ENCODE measurements around the gene NPBWR2. TPM values are rescaled to one million over a fixed set of nuclear protein-coding genes. Genes with fewer than 3 reads are reported as not detected.
A peak's percentile ranks its signal among the peaks of the same experiment; 100 is the strongest.

Gene NPBWR2
- total RNA-seq, 1 donor from 2014 or later, result not detected

- DNase-seq (ENCODE audit: low spot score), result peak; percentile 86
- peak; percentile 59 for ATAC-seq
- intact Hi-C loops (cut with DNase I), result no loop called here
Observed at GRCh38 chr20:64079273-64080012, 27.9 kb downstream of the NPBWR2 start, which contains the start of gene RGS19. Gene RGS19 (minus strand): TSS chr20:64079518. CDS start chr20:64076886, 2,632 bp downstream.

GRCh38 chr20:64078934-64079272, 28.5 kb downstream of the NPBWR2 start:
- intact Hi-C loops (cut with DNase I), result loop anchor here (1.0 kb wide), 1 partner anchor 32 kb away; no protein-coding TSS in a partner anchor
- no peak for DNase-seq (ENCODE audit: low spot score)
- ATAC-seq, result no peak

GRCh38 chr20:64077876-64078551, 29.4 kb downstream of the NPBWR2 start:
- ATAC-seq (no peak), DNase-seq (ENCODE audit: low spot score) (no peak)
- intact Hi-C loops (cut with DNase I), result loop anchor here (1.0 kb wide), 1 partner anchor 31 kb away; no protein-coding TSS in a partner anchor

GRCh38 chr20:64077541-64077875, 29.9 kb downstream of the NPBWR2 start:
- ATAC-seq (no peak), DNase-seq (ENCODE audit: low spot score) (no peak)
- intact Hi-C loops (cut with DNase I), result no loop called here

GRCh38 chr20:64077094-64077493, 30.3 kb downstream of the NPBWR2 start:
- ATAC-seq (no peak), DNase-seq (ENCODE audit: low spot score) (no peak)
- intact Hi-C loops (cut with DNase I), result no loop called here

GRCh38 chr20:64076061-64076997, 31.0 kb downstream of the NPBWR2 start:
- intact Hi-C loops (cut with DNase I), result no loop called here
- no peak for DNase-seq (ENCODE audit: low spot score)

GRCh38 chr20:64075556-64075955, 31.8 kb downstream of the NPBWR2 start:
- no peak for ATAC-seq
- intact Hi-C loops (cut with DNase I), result no loop called here

More at GRCh38 chr20:64076061-64076997, 31.0 kb downstream of the NPBWR2 start:
- ATAC-seq, result no peak

GRCh38 chr20:64074963-64075362, 32.4 kb downstream of the NPBWR2 start:
- intact Hi-C loops (cut with DNase I), result no loop called here
- no peak for ATAC-seq
- DNase-seq (ENCODE audit: low spot score), result no peak

More at GRCh38 chr20:64075556-64075955, 31.8 kb downstream of the NPBWR2 start:
- no peak for DNase-seq (ENCODE audit: low spot score)

GRCh38 chr20:64074184-64074789, 33.1 kb downstream of the NPBWR2 start:
- DNase-seq (ENCODE audit: low spot score) (no peak), ATAC-seq (no peak)
- intact Hi-C loops (cut with DNase I), result no loop called here

- intact Hi-C loops (cut with DNase I), result no loop called here
Observed at GRCh38 chr20:64073476-64074183, 33.7 kb downstream of the NPBWR2 start.

GRCh38 chr20:64072498-64073063, 34.8 kb downstream of the NPBWR2 start:
- no peak for ATAC-seq
- intact Hi-C loops (cut with DNase I), result no loop called here

More at GRCh38 chr20:64073476-64074183, 33.7 kb downstream of the NPBWR2 start:
- ATAC-seq (no peak), DNase-seq (ENCODE audit: low spot score) (no peak)

GRCh38 chr20:64071341-64072332, 35.7 kb downstream of the NPBWR2 start:
- ATAC-seq (no peak), DNase-seq (ENCODE audit: low spot score) (no peak)
- intact Hi-C loops (cut with DNase I), result no loop called here

More at GRCh38 chr20:64072498-64073063, 34.8 kb downstream of the NPBWR2 start:
- DNase-seq (ENCODE audit: low spot score), result no peak

GRCh38 chr20:64070244-64070993, 36.9 kb downstream of the NPBWR2 start:
- intact Hi-C loops (cut with DNase I), result no loop called here
- no peak for ATAC-seq

GRCh38 chr20:64069614-64070243, 37.6 kb downstream of the NPBWR2 start:
- intact Hi-C loops (cut with DNase I), result no loop called here
- ATAC-seq (no peak), DNase-seq (ENCODE audit: low spot score) (no peak)

More at GRCh38 chr20:64070244-64070993, 36.9 kb downstream of the NPBWR2 start:
- DNase-seq (ENCODE audit: low spot score), result no peak

- DNase-seq (ENCODE audit: low spot score) (no peak), ATAC-seq (no peak)
- intact Hi-C loops (cut with DNase I), result no loop called here
Observed at GRCh38 chr20:64069209-64069613, 38.2 kb downstream of the NPBWR2 start.

All from sciatic nerve (tissue), 2 donors.